H9 (cell line): ENCODE results near the gene SH3RF3. TPM values are rescaled to one million over a fixed set of nuclear protein-coding genes. Genes with fewer than 3 reads are reported as not detected.

Experiments used
- DNase-seq: peaks from one replicate; pipeline ENCODE4 v3.0.0-alpha.2; 2017
- H2AFZ ChIP-seq: one replicate; pipeline ENCODE4 v1.6.1; 2013; ENCODE audit warnings: mild to moderate bottlenecking, low read length, control low read depth, moderate library complexity
- H2AK5ac ChIP-seq: 2 replicates; pipeline ENCODE4 v1.6.1; 2013; ENCODE audit warnings: low read length, control low read depth, mixed read lengths; ENCODE audit not compliant: insufficient read length
- H2BK120ac ChIP-seq: one replicate; pipeline ENCODE4 v1.6.1; 2013; ENCODE audit warnings: low read depth, mild to moderate bottlenecking, low read length, control low read depth, inconsistent platforms; ENCODE audit not compliant: poor library complexity, severe bottlenecking
- H2BK12ac ChIP-seq: 2 replicates; pipeline ENCODE4 v1.6.1; 2013; ENCODE audit warnings: low read length, control low read depth, mixed read lengths, low read depth; ENCODE audit not compliant: insufficient read length
- H2BK15ac ChIP-seq: 2 replicates; pipeline ENCODE4 v1.6.1; 2013; ENCODE audit warnings: low read depth, low read length, control low read depth
- H2BK20ac ChIP-seq: one replicate; pipeline ENCODE4 v1.6.1; 2013; ENCODE audit warnings: low read depth, mild to moderate bottlenecking, low read length, control low read depth, inconsistent platforms; ENCODE audit not compliant: poor library complexity, severe bottlenecking
- H2BK5ac ChIP-seq: 2 replicates; pipeline ENCODE4 v1.6.1; 2013; ENCODE audit warnings: low read length, control low read depth, mixed read lengths; ENCODE audit not compliant: insufficient read length
- H3K14ac ChIP-seq: 2 replicates; pipeline ENCODE4 v1.6.1; 2013; ENCODE audit warnings: low read length, control low read depth; ENCODE audit not compliant: insufficient read depth
- H3K18ac ChIP-seq: 2 replicates; pipeline ENCODE4 v1.6.1; 2013; ENCODE audit warnings: low read depth, mild to moderate bottlenecking, mixed read lengths, low read length, control low read depth; ENCODE audit not compliant: insufficient read length
- H3K23ac ChIP-seq: 2 replicates; pipeline ENCODE4 v1.6.1; 2013; ENCODE audit warnings: low read length, control low read depth, mixed read lengths, low read depth; ENCODE audit not compliant: insufficient read length
- H3K23me2 ChIP-seq: 2 replicates; pipeline ENCODE4 v1.6.1; 2013; ENCODE audit warnings: low read depth, mild to moderate bottlenecking, mixed read lengths, low read length, control low read depth; ENCODE audit not compliant: insufficient read length, poor library complexity, severe bottlenecking
- H3K27ac ChIP-seq: 2 replicates; pipeline ENCODE4 v1.5.1; 2013; ENCODE audit warnings: low read length, control low read depth, mixed read lengths, low read depth; ENCODE audit not compliant: insufficient read length
- H3K27me3 ChIP-seq: 2 replicates; pipeline ENCODE4 v1.6.1; 2013; ENCODE audit warnings: low read length, control low read depth, inconsistent platforms; ENCODE audit not compliant: insufficient read depth
- H3K4ac ChIP-seq: 2 replicates; pipeline ENCODE4 v1.6.1; 2013; ENCODE audit warnings: low read depth, mild to moderate bottlenecking, control low read depth, inconsistent platforms, low read length, moderate library complexity
- H3K4me1 ChIP-seq: 2 replicates; pipeline ENCODE4 v1.6.1; 2013; ENCODE audit warnings: low read length, control low read depth, inconsistent platforms; ENCODE audit not compliant: insufficient read depth
- H3K4me2 ChIP-seq: 2 replicates; pipeline ENCODE4 v1.6.1; 2013; ENCODE audit warnings: low read length, control low read depth, mixed read lengths; ENCODE audit not compliant: insufficient read length, insufficient read depth
- H3K56ac ChIP-seq: 2 replicates; pipeline ENCODE4 v1.6.1; 2013; ENCODE audit warnings: low read depth, mild to moderate bottlenecking, mixed read lengths, low read length, control low read depth; ENCODE audit not compliant: insufficient read length
- H3K79me1 ChIP-seq: 2 replicates; pipeline ENCODE4 v1.6.1; 2013; ENCODE audit warnings: low read depth, mild to moderate bottlenecking, moderate library complexity, low read length, control low read depth, inconsistent platforms; ENCODE audit not compliant: insufficient read depth, poor library complexity, severe bottlenecking
- H3K79me2 ChIP-seq: 2 replicates; pipeline ENCODE4 v1.6.1; 2013; ENCODE audit warnings: low read length, control low read depth, inconsistent platforms; ENCODE audit not compliant: insufficient read depth
- H3K9ac ChIP-seq: 2 replicates; pipeline ENCODE4 v1.6.1; 2013; ENCODE audit warnings: low read length, control low read depth, mixed read lengths; ENCODE audit not compliant: insufficient read length; ENCODE audit errors: extremely low read depth
- H3K9me3 ChIP-seq: one replicate; pipeline ENCODE4 v1.6.1; 2013; ENCODE audit warnings: low read depth, low read length, inconsistent platforms; ENCODE audit not compliant: control insufficient read depth
- H3T11ph ChIP-seq: one replicate; pipeline ENCODE4 v1.6.1; 2013; ENCODE audit warnings: mild to moderate bottlenecking, low read length, control low read depth, inconsistent platforms
- H4K20me1 ChIP-seq: one replicate; pipeline ENCODE4 v1.6.1; 2013; ENCODE audit not compliant: control insufficient read depth, insufficient read length, insufficient read depth
- H4K5ac ChIP-seq: 2 replicates; pipeline ENCODE4 v1.6.1; 2013; ENCODE audit warnings: low read depth, mild to moderate bottlenecking, mixed read lengths, low read length, control low read depth; ENCODE audit not compliant: insufficient read length
- H4K8ac ChIP-seq: replicated peaks from 2 replicates; pipeline ENCODE4 v1.6.1; 2013; ENCODE audit warnings: low read length, control low read depth, mixed read lengths, low read depth; ENCODE audit not compliant: insufficient read length
- H4K91ac ChIP-seq: 2 replicates; pipeline ENCODE4 v1.6.1; 2013; ENCODE audit warnings: low read depth, mild to moderate bottlenecking, moderate library complexity, mixed read lengths, low read length, control low read depth; ENCODE audit not compliant: insufficient read length
- H3K27ac Mint-ChIP-seq, 3 experiments: 2 replicates in 2 of 3; 3 replicates in 1 of 3; pipeline ENCODE4 v1.8.0; 2020 to 2021; ENCODE audit warnings: mixed read lengths in 3 of 3, mild to moderate bottlenecking in 1 of 3, moderate library complexity in 1 of 3
- H3K27me3 Mint-ChIP-seq: 2 replicates; pipeline ENCODE4 v1.8.0; 2021; ENCODE audit warnings: low read depth, mild to moderate bottlenecking, moderate library complexity, mixed read lengths
- H3K36me3 Mint-ChIP-seq, 3 experiments: 2 replicates in 2 of 3; 3 replicates in 1 of 3; pipeline ENCODE4 v1.8.0; 2020 to 2021; ENCODE audit warnings: low read depth in 3 of 3, mixed read lengths in 3 of 3; ENCODE audit not compliant: insufficient read depth in 1 of 3
- H3K4me1 Mint-ChIP-seq, 2 experiments: 2 replicates each; pipeline ENCODE4 v1.8.0; 2020; ENCODE audit warnings: mixed read lengths in 2 of 2
- H3K4me3 Mint-ChIP-seq, 2 experiments: 2 replicates in 1 of 2; 3 replicates in 1 of 2; pipeline ENCODE4 v1.8.0; 2020 to 2021; ENCODE audit warnings: mild to moderate bottlenecking in 2 of 2, mixed read lengths in 2 of 2, moderate library complexity in 1 of 2
- H3K9me3 Mint-ChIP-seq, 2 experiments: 2 replicates in 1 of 2; 3 replicates in 1 of 2; pipeline ENCODE4 v1.8.0; 2020; ENCODE audit warnings: mild to moderate bottlenecking in 2 of 2, mixed read lengths in 2 of 2, moderate library complexity in 1 of 2
- CTCF ChIP-seq: fragments of 200-600 bp; sonication (generic); conservative IDR thresholded peaks from 3 replicates; pipeline ENCODE4 v1.8.0; 2021; ENCODE audit warnings: antibody characterized with exemption, mild to moderate bottlenecking
- WGBS: extraction: QIAGEN DNeasy Blood & Tissue Kit; methylation state at CpG from one replicate; pipeline ENCODE4 v1.1.7; 2013; ENCODE audit warnings: missing lambda C conversion rate, low lambda C conversion rate, mixed read lengths; ENCODE audit not compliant: insufficient read length; ENCODE audit errors: extremely low coverage; 5-methylcytosine and 5-hydroxymethylcytosine counted together
- total RNA-seq: library from RNA; stranded (reverse); gene quantifications from 2 replicates; pipeline ENCODE4 v1.2.1, GENCODE V29; 2021

SH3RF3 gene
- total RNA-seq, 1 experiment from 2014 or later: 0.46 TPM

GRCh38 chr2:109255654-109256053 lies 126.6 kb downstream of the SH3RF3 start:
- Histone ChIP-seq H3K23ac (no peak overlapping the region), H4K20me1 (no peaks in the 10 kb centered on the region), H3K27me3 (no peaks in the 10 kb centered on the region), H2BK15ac (no peak overlapping the region), H3K4me2 (no peak overlapping the region), H3K79me1 (no peaks in the 10 kb centered on the region), H3K14ac (no peak overlapping the region), H2BK5ac (no peak overlapping the region), H2BK120ac (no peak overlapping the region), H3K4ac (no peak overlapping the region), H3K79me2 (no peaks in the 10 kb centered on the region), H3K23me2 (no peaks in the 10 kb centered on the region), H3K27ac (no peak overlapping the region), H4K91ac (no peak overlapping the region), H2BK12ac (no peak overlapping the region), H4K5ac (no peak overlapping the region), H3K18ac (no peak overlapping the region), H2BK20ac (no peak overlapping the region), H3K4me1 (no peaks in the 10 kb centered on the region), H3K9ac (no peak overlapping the region), H3T11ph (no peak overlapping the region), H4K8ac (no peak overlapping the region), H2AFZ (no peak overlapping the region), H3K56ac (no peak overlapping the region), H2AK5ac (no peak overlapping the region), H3K9me3 (no peaks in the 10 kb centered on the region)
- H3K9me3 Mint-ChIP-seq: no peaks in the 10 kb centered on the region
- no peak for DNase-seq
- no peaks in the 10 kb centered on the region for H3K36me3 Mint-ChIP-seq
- peaks cover 1% of the 10 kb centered on the region; the same call in 1 of the 2 replicates for H3K27me3 Mint-ChIP-seq
- H3K4me3 Mint-ChIP-seq: no peak overlapping the region
- TF ChIP-seq CTCF: no peak
- no peak overlapping the region for H3K27ac Mint-ChIP-seq
- WGBS: no CpG with 5 or more reads among the region's 4 CpGs
- no peaks in the 10 kb centered on the region for H3K4me1 Mint-ChIP-seq
